KMS-11 (cell line): Measurements from ENCODE around the gene GLI2.

Source experiments
- H2AFZ ChIP-seq: fragments of 200-600 bp; sonication (generic); 2 replicates; pipeline ENCODE4 v1.6.1; 2016; ENCODE audit warnings: antibody characterized with exemption, mixed run types, low read depth
- H3K27ac ChIP-seq: fragments of 200-600 bp; sonication (generic); 2 replicates; pipeline ENCODE4 v1.6.1; 2016; ENCODE audit warnings: mild to moderate bottlenecking, mixed run types
- H3K27me3 ChIP-seq: fragments of 200-600 bp; sonication (generic); 2 replicates; pipeline ENCODE4 v1.6.1; 2017; ENCODE audit warnings: mild to moderate bottlenecking, low read depth, mixed run types, moderate library complexity; ENCODE audit not compliant: insufficient read depth
- H3K36me3 ChIP-seq: fragments of 200-600 bp; sonication (generic); 2 replicates; pipeline ENCODE4 v1.6.1; 2017; ENCODE audit warnings: mild to moderate bottlenecking, mixed run types; ENCODE audit not compliant: insufficient read depth
- H3K4me1 ChIP-seq: fragments of 200-600 bp; sonication (generic); 2 replicates; pipeline ENCODE4 v1.6.1; 2016; ENCODE audit warnings: mild to moderate bottlenecking, low read depth, mixed run types; ENCODE audit not compliant: poor library complexity, severe bottlenecking
- H3K4me2 ChIP-seq: fragments of 200-600 bp; sonication (generic); 2 replicates; pipeline ENCODE4 v1.7.0; 2016; ENCODE audit warnings: mild to moderate bottlenecking, mixed run types
- H3K4me3 ChIP-seq: fragments of 200-600 bp; sonication (generic); IDR thresholded peaks from 2 replicates; pipeline ENCODE4 v1.6.1; 2017; ENCODE audit warnings: low read depth, low read length, mixed read lengths; ENCODE audit not compliant: insufficient read depth
- H3K79me2 ChIP-seq: fragments of 200-600 bp; sonication (generic); 2 replicates; pipeline ENCODE4 v1.6.1; 2016; ENCODE audit warnings: low read depth, mixed run types; ENCODE audit not compliant: insufficient read depth
- H3K9ac ChIP-seq: fragments of 200-600 bp; sonication (generic); 2 replicates; pipeline ENCODE4 v1.6.1; 2016; ENCODE audit warnings: mild to moderate bottlenecking, mixed run types
- H4K20me1 ChIP-seq: fragments of 200-600 bp; sonication (generic); 2 replicates; pipeline ENCODE4 v1.6.1; 2016; ENCODE audit warnings: mild to moderate bottlenecking, mixed run types; ENCODE audit not compliant: insufficient read depth
- CTCF ChIP-seq: fragments of 200-600 bp; sonication (generic); conservative IDR thresholded peaks from 2 replicates; pipeline ENCODE4 v1.6.1; 2017; ENCODE audit warnings: low read depth, mild to moderate bottlenecking, antibody characterized with exemption, low read length, moderate library complexity, mixed read lengths

Gene GLI2

GRCh38 chr2:120744817-120745216 lies 9.1 kb downstream of the GLI2 start:
- H3K9ac ChIP-seq = no peak overlapping the region
- no peak overlapping the region for H3K4me2 ChIP-seq
- H2AFZ ChIP-seq = no peak overlapping the region
- H3K27ac ChIP-seq = no peak overlapping the region
- H3K79me2 ChIP-seq = no peaks in the 10 kb centered on the region
- no peak for TF ChIP-seq CTCF
- no peaks in the 10 kb centered on the region for H3K27me3 ChIP-seq
- H3K4me3 ChIP-seq = no peak overlapping the region
- H3K36me3 ChIP-seq = no peaks in the 10 kb centered on the region
- H3K4me1 ChIP-seq = no peaks in the 10 kb centered on the region
- no peaks in the 10 kb centered on the region for H4K20me1 ChIP-seq

GRCh38 chr2:120745420-120746111 lies 9.9 kb downstream of the GLI2 start:
- no peak for TF ChIP-seq CTCF
- no peaks in the 10 kb centered on the region for H3K36me3 ChIP-seq
- no peaks in the 10 kb centered on the region for H3K4me1 ChIP-seq
- H3K27ac ChIP-seq = no peak overlapping the region
- H4K20me1 ChIP-seq = no peaks in the 10 kb centered on the region
- H3K4me2 ChIP-seq = no peak overlapping the region
- H3K9ac ChIP-seq = no peak overlapping the region
- no peak overlapping the region for H3K4me3 ChIP-seq
- H3K27me3 ChIP-seq = no peaks in the 10 kb centered on the region
- H2AFZ ChIP-seq = no peak overlapping the region
- H3K79me2 ChIP-seq = no peaks in the 10 kb centered on the region

- no peak overlapping the region for H2AFZ ChIP-seq
- H3K27me3 ChIP-seq = no peaks in the 10 kb centered on the region
- no peak for TF ChIP-seq CTCF
- H4K20me1 ChIP-seq = no peaks in the 10 kb centered on the region
- no peak overlapping the region for H3K4me3 ChIP-seq
- no peak overlapping the region for H3K4me2 ChIP-seq
- H3K27ac ChIP-seq = no peak overlapping the region
- H3K79me2 ChIP-seq = no peaks in the 10 kb centered on the region
- H3K36me3 ChIP-seq = no peaks in the 10 kb centered on the region
- no peaks in the 10 kb centered on the region for H3K4me1 ChIP-seq
- H3K9ac ChIP-seq = no peak overlapping the region
Measured at GRCh38 chr2:120746144-120746543, 10.5 kb downstream of the GLI2 start.

- Histone ChIP-seq H3K4me2 (no peak overlapping the region), H3K79me2 (no peaks in the 10 kb centered on the region), H3K4me3 (no peak overlapping the region), H3K9ac (no peak overlapping the region), H3K4me1 (no peaks in the 10 kb centered on the region), H2AFZ (no peak overlapping the region), H3K27ac (no peak overlapping the region), H4K20me1 (no peaks in the 10 kb centered on the region), H3K27me3 (no peaks in the 10 kb centered on the region), H3K36me3 (no peaks in the 10 kb centered on the region)
- TF ChIP-seq CTCF = no peak
Measured at GRCh38 chr2:120747281-120747680, 11.6 kb downstream of the GLI2 start.
